T-helper 1 cell treated with Interleukin-12 subunit alpha and Interleukin-12 subunit beta and Interleukin-4 antibody, amounts not matched to agents 30 ng/mL and 1 ng/mL, for 36 hours (primary cell): ENCODE results near the gene ERCC5. TPM values are rescaled to one million over a fixed set of nuclear protein-coding genes. Genes with fewer than 3 reads are reported as not detected.

ENCODE experiments used
- intact Hi-C: fragments of 100-400 bp; cut with micrococcal nuclease; formaldehyde crosslinking; loops from one replicate; pipeline ENCODE4 v1.15.1; 2024
- total RNA-seq: library from RNA; stranded (reverse); gene quantifications from 2 replicates; pipeline ENCODE4 v1.2.3, GENCODE V29; 2022

Gene ERCC5
- total RNA-seq, 1 donor from 2014 or later, result 60.9 TPM

GRCh38 chr13:102915393-102915930, 69.6 kb downstream of the ERCC5 start:
- intact Hi-C loops, result no loop called here

GRCh38 chr13:102917019-102917418, 71.2 kb downstream of the ERCC5 start:
- intact Hi-C loops, result no loop called here

- intact Hi-C loops, result no loop called here
Observed at GRCh38 chr13:102922184-102922583, 76.4 kb downstream of the ERCC5 start.

Other genes with a start within 250 kb of the ERCC5 start
- 83.2 and 85.8 TPM in 2 replicates for gene TPP2, start 249.0 kb upstream of the ERCC5 start, total RNA-seq
- gene METTL21C, start 151.0 kb upstream of the ERCC5 start, total RNA-seq, result not detected in 2 replicates
- 36.4 and 39.5 TPM in 2 replicates for gene TEX30, start 72.2 kb upstream of the ERCC5 start, total RNA-seq
- gene POGLUT2, start 47.1 kb upstream of the ERCC5 start, total RNA-seq, result 14.4 and 15.9 TPM in 2 replicates
- 36.2 and 38.7 TPM in 2 replicates for gene BIVM, start 46.9 kb upstream of the ERCC5 start, total RNA-seq
- gene SLC10A2, start 220.4 kb downstream of the ERCC5 start, total RNA-seq, result not detected in 2 replicates